WTC11 (cell line): ENCODE measurements around the gene PLK2. TPM values are rescaled to one million over a fixed set of nuclear protein-coding genes. Genes with fewer than 3 reads are reported as not detected.
A peak's percentile ranks its signal among the peaks of the same experiment; 100 is the strongest.

Experiments
- ATAC-seq: fragments of 200-7000 bp; cut with Tn5 transposase; 2 replicates; pipeline ENCODE4 v1.10.0; 2021; ENCODE audit warnings: mild to moderate bottlenecking, moderate library complexity
- CTCF ChIA-PET: fragments of 300-600 bp; sonication (Branson Sonifier 250); formaldehyde crosslinking; loops from one replicate; lab custom pipeline; 2021; ENCODE audit warnings: antibody characterized with exemption; lab: Charles Lee
- POLR2A ChIA-PET: fragments of 350-600 bp; sonication (Branson Sonifier 250); formaldehyde crosslinking; loops from one replicate; lab custom pipeline; 2021; ENCODE audit warnings: antibody characterized with exemption; lab: Charles Lee
- DNase-seq: peaks from one replicate; pipeline ENCODE4 v3.0.0; 2021; ENCODE audit warnings: low spot score
- H3K27ac Mint-ChIP-seq: 2 replicates; pipeline ENCODE4 v1.8.0; 2021; ENCODE audit warnings: mixed read lengths
- H3K27me3 Mint-ChIP-seq: 2 replicates; pipeline ENCODE4 v1.8.0; 2021; ENCODE audit warnings: low read depth, mild to moderate bottlenecking, moderate library complexity, mixed read lengths
- H3K36me3 Mint-ChIP-seq: 2 replicates; pipeline ENCODE4 v1.8.0; 2021; ENCODE audit warnings: mixed read lengths
- H3K4me1 Mint-ChIP-seq: 2 replicates; pipeline ENCODE4 v1.8.0; 2022; ENCODE audit warnings: mixed read lengths
- H3K4me3 Mint-ChIP-seq: 2 replicates; pipeline ENCODE4 v1.8.0; 2021; ENCODE audit warnings: mild to moderate bottlenecking, moderate library complexity, mixed read lengths
- H3K9me3 Mint-ChIP-seq: 2 replicates; pipeline ENCODE4 v1.8.0; 2021; ENCODE audit warnings: mixed read lengths
- AFF4 ChIP-seq: sonication (generic); formaldehyde crosslinking; IDR thresholded peaks from 2 replicates; pipeline ENCODE4 v1.8.1; 2023; ENCODE audit warnings: mild to moderate bottlenecking, missing genetic modification reagents, borderline replicate concordance
- CTCF ChIP-seq: fragments of 200-600 bp; IDR thresholded peaks from 2 replicates; pipeline ENCODE4 v1.8.0; 2022; ENCODE audit warnings: antibody characterized with exemption
- E2F5 ChIP-seq: sonication (generic); formaldehyde crosslinking; IDR thresholded peaks from 2 replicates; pipeline ENCODE4 v1.8.1; 2022; ENCODE audit warnings: mild to moderate bottlenecking, moderate library complexity, missing genetic modification reagents
- FOXP4 ChIP-seq: sonication (generic); formaldehyde crosslinking; IDR thresholded peaks from 2 replicates; pipeline ENCODE4 v1.8.0; 2022; ENCODE audit warnings: mild to moderate bottlenecking, missing genetic modification reagents
- MAX ChIP-seq: sonication (generic); formaldehyde crosslinking; IDR thresholded peaks from 2 replicates; pipeline ENCODE4 v1.8.0; 2022; ENCODE audit warnings: mild to moderate bottlenecking, missing genetic modification reagents
- MYBL2 ChIP-seq: sonication (generic); formaldehyde crosslinking; IDR thresholded peaks from 2 replicates; pipeline ENCODE4 v1.8.1; 2023; ENCODE audit warnings: mild to moderate bottlenecking, moderate library complexity, missing genetic modification reagents
- NFE2L1 ChIP-seq: sonication (generic); formaldehyde crosslinking; IDR thresholded peaks from 2 replicates; pipeline ENCODE4 v1.8.1; 2023; ENCODE audit warnings: missing genetic modification reagents
- NR3C1 ChIP-seq: sonication (generic); formaldehyde crosslinking; conservative IDR thresholded peaks from 2 replicates; pipeline ENCODE4 v1.8.1; 2023; ENCODE audit warnings: low read depth, mild to moderate bottlenecking, missing genetic modification reagents
- OVOL2 ChIP-seq: fragments of 250-450 bp; sonication (Bioruptor Pico); IDR thresholded peaks from 2 replicates; pipeline ENCODE4 v1.9.0; 2021; ENCODE audit warnings: mild to moderate bottlenecking, borderline replicate concordance
- RELA ChIP-seq: sonication (generic); formaldehyde crosslinking; IDR thresholded peaks from 2 replicates; pipeline ENCODE4 v1.8.1; 2022; ENCODE audit warnings: missing genetic modification reagents, mild to moderate bottlenecking, borderline replicate concordance
- STAT6 ChIP-seq: sonication (generic); formaldehyde crosslinking; conservative IDR thresholded peaks from 2 replicates; pipeline ENCODE4 v1.8.1; 2023; ENCODE audit warnings: mild to moderate bottlenecking, low read depth, missing genetic modification reagents, moderate library complexity
- USF2 ChIP-seq: sonication (generic); formaldehyde crosslinking; IDR thresholded peaks from 2 replicates; pipeline ENCODE4 v1.8.1; 2023; ENCODE audit warnings: mild to moderate bottlenecking, missing genetic modification reagents, moderate library complexity
- ZBTB21 ChIP-seq: sonication (generic); formaldehyde crosslinking; IDR thresholded peaks from 2 replicates; pipeline ENCODE4 v1.8.1; 2023; ENCODE audit warnings: mild to moderate bottlenecking, missing genetic modification reagents, borderline replicate concordance
- ZBTB43 ChIP-seq: sonication (generic); formaldehyde crosslinking; IDR thresholded peaks from 2 replicates; pipeline ENCODE4 v1.8.1; 2023; ENCODE audit warnings: mild to moderate bottlenecking, missing genetic modification reagents
- ZNF138 ChIP-seq: sonication (generic); formaldehyde crosslinking; conservative IDR thresholded peaks from 2 replicates; pipeline ENCODE4 v1.8.1; 2022; ENCODE audit warnings: mild to moderate bottlenecking, moderate library complexity, missing genetic modification reagents
- ZNF423 ChIP-seq: fragments of 250-450 bp; sonication (Bioruptor Pico); IDR thresholded peaks from 2 replicates; pipeline ENCODE4 v2.1.2; 2022; ENCODE audit warnings: mild to moderate bottlenecking, moderate library complexity
- total RNA-seq: library from RNA; stranded (reverse); gene quantifications from 3 replicates; pipeline ENCODE4 v1.2.3, GENCODE V29; 2021

PLK2 gene
- total RNA-seq, 1 experiment from 2014 or later, result 37.1 TPM

GRCh38 chr5:58460732-58461286 lies 923 bp upstream of the PLK2 start (continued):
- 0 out of 2 replicates have a peak, but pooled peaks have one; percentile 60 for TF ChIP-seq AFF4 (CRISPR knock-in tag)
- TF ChIP-seq ZBTB21 (CRISPR knock-in tag), result peak; percentile 55; the same call in 1 of the 2 replicates
- TF ChIP-seq ZNF138, result no peak
- no peak for TF ChIP-seq STAT6 (CRISPR knock-in tag)
- TF ChIP-seq E2F5 (CRISPR knock-in tag), result 0 out of 2 replicates have a peak, but pooled peaks have one; percentile 5
- TF ChIP-seq MYBL2, result no peak; the same call in 1 of the 2 replicates
- 0 out of 2 replicates have a peak, but pooled peaks have one; percentile 16 for TF ChIP-seq USF2 (CRISPR knock-in tag)
- TF ChIP-seq ZNF423 (CRISPR knock-in tag), result 0 out of 2 replicates have a peak, but pooled peaks have one; percentile 0
- no peak for TF ChIP-seq OVOL2 (CRISPR knock-in tag)
- TF ChIP-seq CTCF, result peak; percentile 59

GRCh38 chr5:58459146-58460001 lies 512 bp downstream of the PLK2 start:
- H3K9me3 Mint-ChIP-seq, result no peaks in the 10 kb centered on the region
- H3K4me3 Mint-ChIP-seq, result peak overlapping the region; percentile 85
- POLR2A ChIA-PET, result interaction anchor here (0.7 kb wide), 1 partner anchor 133 kb away, joined by 3 read pairs; no protein-coding TSS in a partner anchor
- H3K36me3 Mint-ChIP-seq, result peaks cover 40% of the 10 kb centered on the region
- H3K27me3 Mint-ChIP-seq, result peaks cover 2% of the 10 kb centered on the region
- ATAC-seq (peak; percentile 8), DNase-seq (peak; percentile 42)
- CTCF ChIA-PET, result interaction anchor here (0.7 to 4.0 kb wide), 10 partner anchors 200 to 1161 kb away, joined by 3 to 65 read pairs (median 8); no protein-coding TSS in a partner anchor
- H3K4me1 Mint-ChIP-seq, result peaks cover 34% of the 10 kb centered on the region
- H3K27ac Mint-ChIP-seq, result no peak overlapping the region
- TF ChIP-seq RELA (CRISPR knock-in tag), result 0 out of 2 replicates have a peak, but pooled peaks have one; percentile 48
- no peak for TF ChIP-seq CTCF
- TF ChIP-seq FOXP4 (CRISPR knock-in tag), result 0 out of 2 replicates have a peak, but pooled peaks have one; percentile 29
- TF ChIP-seq ZBTB43, result peak; percentile 13; the same call in 1 of the 2 replicates
- TF ChIP-seq NR3C1 (CRISPR knock-in tag), result no peak
- TF ChIP-seq NFE2L1 (CRISPR knock-in tag), result peak; percentile 69; the same call in 1 of the 2 replicates
- no peak for TF ChIP-seq MAX
